GM18498 (cell line): ENCODE measurements around the gene NUDT14.

Experiments used
- ATAC-seq: cut with Tn5 transposase; IDR thresholded peaks from one replicate; pipeline ENCODE4 v1.9.1; 2021; ENCODE audit warnings: mild to moderate bottlenecking, moderate library complexity; ENCODE audit not compliant: unreplicated experiment

NUDT14 gene

DNA sequence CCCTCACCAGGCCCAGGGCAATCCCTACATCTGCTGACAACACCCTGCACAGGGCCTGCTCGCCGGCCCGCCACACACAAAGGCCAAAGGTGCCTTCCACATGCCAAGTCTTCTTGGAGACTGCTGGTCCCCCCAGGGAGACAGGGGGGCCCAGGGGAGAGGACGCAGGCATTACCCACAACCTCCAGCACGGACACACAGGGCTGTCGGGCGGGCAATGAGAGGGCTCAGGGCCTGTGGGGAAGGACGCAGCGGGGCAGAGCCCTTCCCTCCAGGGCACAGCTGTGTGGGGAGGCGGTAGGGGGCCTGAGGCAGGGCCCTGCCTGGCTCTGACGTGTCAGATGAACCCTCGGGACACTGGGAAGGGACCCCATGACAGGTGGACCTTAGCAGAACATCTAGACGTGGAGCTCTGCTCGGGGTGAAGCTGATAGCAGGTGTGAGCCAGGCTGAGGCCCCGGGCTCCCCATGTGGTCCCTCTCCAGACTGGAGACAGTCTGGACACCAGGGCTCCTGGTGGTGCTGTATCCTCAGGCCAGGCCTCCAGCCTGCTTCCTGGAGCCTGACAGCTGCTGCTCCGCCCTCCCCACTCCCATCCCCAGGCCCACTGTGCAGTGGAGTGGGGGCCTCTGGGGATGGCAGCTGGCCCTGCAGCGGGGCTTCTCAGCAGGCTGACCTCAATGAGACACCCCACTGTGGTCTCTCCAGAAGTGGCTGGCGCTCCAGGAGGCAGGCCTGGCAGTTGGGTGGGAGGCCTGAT, 31.6 kb upstream of the NUDT14 start:
- ATAC-seq, result no peak

DNA sequence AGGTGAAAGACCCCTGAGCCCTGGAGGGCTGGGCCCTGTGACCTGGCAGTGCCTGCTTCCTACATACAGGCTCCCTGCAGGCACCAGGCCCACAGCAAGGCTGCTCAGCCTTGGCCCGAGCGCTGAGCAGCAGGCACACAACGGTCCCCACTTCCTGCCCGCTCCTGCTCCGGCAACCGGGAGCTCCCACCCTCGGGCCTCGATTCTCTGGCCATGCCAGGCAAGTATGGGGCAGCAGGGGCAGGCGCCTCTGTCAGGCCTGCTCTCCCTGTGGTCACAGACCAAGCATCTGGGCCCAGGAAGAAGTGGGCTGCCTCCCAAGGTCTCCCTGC, 30.6 kb upstream of the NUDT14 start:
- ATAC-seq, result no peak

DNA sequence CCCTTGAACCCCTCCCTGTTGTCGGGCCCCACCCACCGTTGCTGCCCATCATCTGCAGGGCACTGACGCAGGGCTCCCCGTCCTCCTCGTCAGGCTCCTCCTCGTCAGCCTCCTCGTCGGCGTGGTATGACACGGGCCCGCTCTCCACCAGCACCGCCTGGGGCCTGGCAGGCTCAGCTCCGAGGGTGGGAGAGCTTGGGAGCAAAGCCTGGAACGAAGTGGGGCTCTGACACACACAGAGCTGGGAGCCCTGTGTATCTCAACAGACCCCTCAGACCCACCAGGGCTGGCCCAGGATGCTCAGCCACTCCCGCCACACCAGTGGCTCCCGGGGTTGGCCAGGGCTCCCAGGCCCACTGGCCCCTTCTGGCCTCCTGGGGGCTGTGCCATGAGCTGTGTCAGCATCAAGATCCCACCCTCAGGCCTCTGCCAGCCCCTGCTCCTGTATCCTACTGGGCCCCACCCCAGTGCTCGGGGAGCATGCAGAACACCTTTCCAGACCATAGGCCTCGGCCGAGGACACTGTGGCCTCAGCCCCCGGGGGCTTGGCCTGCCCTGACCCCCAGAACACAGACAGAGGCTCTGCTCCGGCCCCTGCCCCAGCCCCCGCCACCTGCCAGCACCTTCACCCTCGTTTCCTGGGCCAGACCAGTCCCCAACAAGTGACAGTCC, 30.1 kb upstream of the NUDT14 start:
- ATAC-seq, result no peak

DNA sequence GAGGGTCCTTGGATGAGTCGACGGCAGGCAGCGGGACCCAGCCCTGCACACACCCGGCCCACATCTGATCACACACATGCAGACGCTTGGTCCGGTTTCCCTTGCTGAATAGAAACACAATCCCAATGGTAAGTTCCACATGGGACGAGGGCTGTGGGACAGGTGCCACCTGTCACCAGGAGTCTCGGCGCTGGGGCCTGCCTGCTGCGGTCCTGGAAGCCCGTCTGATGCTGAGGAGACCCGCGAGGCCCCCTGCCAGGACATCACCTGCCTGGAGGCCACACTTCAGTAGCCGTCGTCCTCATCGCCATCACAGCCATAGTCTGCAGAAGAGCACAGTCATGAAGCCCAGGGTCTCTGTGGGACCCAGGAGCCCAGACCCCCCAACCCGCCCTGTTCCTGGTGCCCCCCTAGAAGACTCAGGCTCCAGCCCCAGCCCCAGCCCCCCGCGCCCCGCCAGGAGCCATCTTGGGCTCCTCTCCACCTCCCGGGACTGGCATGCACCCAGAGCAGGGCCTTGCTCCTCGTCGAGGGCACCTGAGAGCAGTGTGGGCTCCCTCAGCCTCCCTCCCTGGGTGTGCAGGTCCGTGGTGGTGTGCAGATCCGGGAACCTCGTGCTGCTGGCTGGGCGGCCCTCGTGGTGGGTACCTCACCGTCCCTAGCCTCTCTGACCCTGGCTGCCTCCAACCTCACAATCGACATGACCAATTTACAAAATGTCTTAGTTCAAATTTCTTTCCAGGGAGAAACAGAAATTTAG, 29.3 kb upstream of the NUDT14 start:
- no peak for ATAC-seq

DNA sequence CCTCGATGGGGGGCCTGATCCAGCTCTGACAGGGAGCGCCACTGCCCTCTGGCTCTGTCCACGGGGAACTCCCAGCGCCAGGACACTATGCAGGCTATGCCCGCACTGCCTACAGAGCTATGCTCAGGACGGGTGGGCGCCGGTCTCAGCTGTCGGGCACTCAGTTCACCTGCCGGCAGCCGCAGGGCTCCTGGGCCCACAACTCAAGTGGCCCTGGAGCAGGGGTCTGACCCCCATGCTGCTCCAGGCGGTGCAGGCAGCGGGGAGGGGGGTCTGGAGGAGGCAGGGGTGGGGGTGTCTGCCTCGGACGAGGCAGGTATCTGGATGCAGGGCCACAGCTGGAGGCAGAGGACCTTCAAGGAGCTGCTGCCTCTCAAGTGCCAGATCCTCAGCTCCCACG, 28.5 kb upstream of the NUDT14 start:
- ATAC-seq, result no peak

DNA sequence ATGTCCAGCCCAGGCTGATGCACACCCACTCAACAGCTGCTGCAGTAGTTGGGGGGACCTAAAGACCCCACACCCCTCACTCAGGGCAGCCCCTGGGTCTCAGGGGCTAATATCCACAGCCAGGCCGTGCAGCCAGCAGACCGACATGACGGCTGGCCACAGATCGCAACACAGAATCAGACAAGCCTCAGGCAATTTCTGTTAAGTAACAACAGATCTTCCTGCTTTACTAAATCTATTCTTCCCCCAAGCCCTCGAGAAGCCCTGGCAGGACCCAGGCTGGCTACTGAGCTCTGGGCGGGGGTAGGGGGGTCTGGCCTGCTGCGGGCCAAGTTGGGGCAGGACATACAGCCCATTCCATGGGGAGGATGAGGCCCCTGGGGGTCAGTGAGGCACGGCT, 28.0 kb upstream of the NUDT14 start:
- no peak for ATAC-seq

DNA sequence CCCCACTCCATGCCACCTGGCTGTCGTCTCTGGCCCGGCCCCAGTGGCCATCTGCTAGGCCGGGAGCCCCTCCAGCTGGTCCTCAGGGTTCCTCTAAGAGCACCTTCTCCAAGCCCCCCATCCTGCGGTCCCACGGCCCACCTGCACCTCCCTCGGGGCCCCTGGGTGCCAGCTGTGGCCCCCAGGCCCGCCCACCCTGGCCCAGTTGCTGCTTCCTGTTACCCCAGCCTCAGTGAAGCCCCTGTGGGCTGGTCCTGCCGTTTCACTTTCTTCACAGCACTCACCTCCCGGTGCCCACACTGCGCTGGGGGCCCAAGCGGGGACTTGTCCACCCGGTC, 27.6 kb upstream of the NUDT14 start:
- ATAC-seq, result no peak

DNA sequence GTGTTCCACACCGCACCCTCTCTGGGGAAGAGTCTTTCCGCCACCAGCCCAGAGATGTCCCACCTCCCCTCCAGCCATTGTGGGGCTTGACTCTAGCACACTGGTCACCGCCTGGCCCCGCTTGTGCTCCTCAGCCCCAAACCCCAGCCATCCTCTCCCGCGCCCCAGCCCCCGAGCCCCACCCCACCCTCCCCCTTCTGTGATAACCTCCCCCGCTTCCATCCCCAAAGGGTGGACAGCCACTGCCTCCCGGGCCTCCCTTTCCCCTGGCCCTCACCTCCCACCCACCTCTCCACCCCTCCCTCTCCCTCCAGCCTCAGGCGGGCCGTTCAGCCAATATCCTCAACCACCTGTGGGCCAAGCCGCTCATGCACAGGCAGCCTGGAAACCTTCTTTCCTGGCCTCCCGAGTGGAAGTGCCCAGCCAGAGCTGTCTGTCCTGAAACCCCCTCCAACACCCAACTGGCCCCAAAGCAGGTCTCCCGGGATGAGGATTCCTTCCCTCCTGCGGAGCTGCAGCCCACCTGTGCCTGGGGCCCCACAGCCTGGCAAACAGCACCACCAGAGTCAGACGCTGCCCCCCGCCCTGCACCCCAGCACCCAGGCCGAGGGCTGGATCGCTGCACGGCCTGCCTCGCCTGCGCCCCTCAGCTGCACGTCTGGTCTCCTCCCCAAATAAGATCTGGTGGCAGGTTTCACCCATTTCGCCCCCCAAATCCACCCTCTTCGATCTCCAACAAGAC, 27.1 kb upstream of the NUDT14 start:
- ATAC-seq, result no peak

DNA sequence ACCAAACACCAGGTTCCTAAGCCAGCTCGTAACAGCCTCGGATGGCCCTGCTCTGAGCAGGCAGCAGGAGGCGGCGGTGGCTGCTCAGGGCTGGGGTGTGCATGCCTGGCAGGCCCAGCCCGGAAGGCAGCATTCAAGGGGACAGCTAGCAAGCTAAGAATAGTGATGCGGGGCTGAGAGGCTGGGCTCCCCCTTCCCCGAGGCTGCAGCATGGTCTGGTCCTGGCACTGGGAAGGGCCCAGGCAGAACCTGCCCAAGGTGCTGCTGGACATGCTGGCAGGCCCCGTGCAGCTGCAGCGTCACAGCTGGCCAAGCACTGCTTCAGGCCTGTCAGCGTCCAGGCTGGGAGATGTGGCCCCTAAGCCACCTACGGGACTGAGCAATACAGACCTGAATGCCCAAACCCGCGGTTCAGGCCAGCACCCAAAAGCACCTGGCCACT, 26.4 kb upstream of the NUDT14 start:
- ATAC-seq, result no peak

DNA sequence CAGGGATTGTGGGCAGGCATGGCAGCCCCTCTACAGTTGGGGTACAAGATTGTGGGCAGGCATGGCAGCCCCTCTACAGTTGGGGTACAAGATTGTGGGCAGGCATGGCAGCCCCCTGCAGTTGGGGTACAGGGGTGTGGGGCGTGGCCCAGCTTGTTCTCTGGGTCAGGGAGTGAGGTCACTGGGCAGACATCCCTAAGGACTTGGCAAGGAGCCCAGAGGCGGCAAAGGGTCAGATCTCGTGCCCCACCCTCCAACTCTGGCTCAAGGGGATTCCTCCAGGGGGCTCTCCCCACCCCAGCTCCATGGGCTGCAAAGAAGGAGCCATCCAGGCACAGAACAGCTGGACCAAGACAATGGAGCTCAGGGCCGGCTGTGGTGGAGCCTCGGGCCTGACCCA, 25.8 kb upstream of the NUDT14 start:
- ATAC-seq, result no peak

DNA sequence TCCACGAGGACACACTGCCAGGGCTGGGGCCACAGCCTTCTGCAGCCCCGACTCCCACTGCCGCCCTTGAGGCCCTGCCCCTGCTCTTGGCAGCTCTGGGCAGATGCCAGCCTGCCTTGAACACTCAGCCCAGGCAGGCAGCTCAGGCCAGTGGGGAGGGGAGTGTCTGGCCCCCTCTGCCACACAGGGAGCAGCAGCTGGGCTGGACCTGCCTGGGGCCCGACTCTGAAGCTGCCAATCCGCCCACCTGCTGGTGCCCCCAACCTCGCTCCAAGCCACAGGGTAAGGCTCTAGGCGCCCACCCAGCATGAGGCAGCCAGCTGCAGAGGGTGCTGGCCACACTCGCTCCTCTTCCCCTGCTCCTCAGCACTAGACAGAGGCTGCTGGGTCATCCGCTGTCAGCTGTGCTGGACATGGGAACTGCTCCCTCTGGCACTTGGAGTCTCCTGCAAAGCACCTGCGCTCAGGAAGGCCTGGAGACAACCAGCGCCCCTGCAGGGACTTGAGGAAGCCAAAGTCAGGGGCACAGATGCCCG, 24.6 kb upstream of the NUDT14 start:
- no peak for ATAC-seq

DNA sequence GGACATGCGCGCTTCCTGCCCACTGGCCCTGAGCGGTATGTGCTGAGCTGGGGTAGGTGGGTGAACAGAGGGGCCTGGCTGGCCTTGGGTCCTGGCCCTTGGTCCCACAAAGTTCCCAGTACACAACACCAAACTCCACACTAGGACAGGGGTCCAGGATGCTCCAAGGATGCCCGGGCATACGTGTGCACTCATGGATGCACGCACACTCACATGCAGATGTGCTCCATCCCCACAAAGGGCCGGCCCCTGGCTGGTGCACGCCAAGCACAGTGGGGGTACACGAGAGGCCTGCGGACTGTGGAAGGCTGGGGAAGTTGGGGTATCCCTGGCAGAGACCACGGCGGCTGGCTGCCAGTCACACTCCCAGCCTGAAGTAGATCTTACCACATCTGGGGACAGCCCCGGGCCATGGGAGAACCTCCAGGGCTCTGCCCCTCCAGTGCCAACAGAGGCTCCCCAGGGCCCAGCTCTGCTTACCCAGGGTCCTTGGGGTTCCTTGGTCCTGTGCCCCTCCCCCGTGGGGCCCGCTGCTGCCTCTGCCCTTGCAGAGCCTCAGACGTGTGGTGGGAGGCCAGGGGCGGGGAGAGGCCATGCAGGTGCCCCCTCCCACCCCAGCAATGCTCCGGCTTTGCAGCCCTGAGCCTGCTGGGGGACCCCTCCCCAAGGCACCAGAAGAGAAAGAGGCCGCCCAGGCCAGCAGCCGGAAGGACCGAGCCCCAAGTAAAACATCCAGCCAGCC, 24.0 kb upstream of the NUDT14 start:
- ATAC-seq, result no peak

DNA sequence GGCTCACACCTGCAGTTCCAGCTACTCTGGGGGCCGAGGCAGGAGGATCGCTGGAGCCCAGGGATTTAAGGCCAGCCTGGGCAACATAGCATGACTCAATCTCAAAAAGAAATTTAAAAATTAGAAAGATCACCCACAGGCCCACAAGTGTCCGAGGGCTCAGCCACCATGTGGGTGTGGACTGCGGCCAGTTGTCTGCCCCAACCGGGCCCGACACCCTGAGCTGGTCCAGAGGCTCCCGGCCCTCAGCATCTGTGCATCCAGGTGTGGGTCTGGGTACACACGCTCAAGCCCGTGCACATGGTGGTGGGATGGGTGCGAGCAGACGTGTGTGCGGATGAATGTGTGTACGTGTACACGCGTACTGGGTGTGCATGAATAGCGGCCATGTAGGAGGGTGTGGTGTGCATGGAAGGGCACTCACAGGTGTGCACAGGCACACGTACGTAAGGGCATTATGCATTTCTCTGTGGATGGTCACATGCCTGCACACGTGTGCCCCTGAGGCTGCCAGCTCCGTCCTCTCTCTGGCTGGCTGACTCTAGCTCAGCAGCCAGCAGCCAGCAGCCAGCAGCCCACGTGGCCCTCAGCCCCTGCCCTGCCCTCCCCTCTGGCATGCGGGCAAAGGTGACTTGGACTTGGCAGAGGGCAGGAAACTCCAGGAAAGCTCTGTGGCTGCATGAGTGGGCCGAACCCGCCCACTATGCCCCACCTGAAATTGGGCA, 23.3 kb upstream of the NUDT14 start:
- ATAC-seq, result no peak

DNA sequence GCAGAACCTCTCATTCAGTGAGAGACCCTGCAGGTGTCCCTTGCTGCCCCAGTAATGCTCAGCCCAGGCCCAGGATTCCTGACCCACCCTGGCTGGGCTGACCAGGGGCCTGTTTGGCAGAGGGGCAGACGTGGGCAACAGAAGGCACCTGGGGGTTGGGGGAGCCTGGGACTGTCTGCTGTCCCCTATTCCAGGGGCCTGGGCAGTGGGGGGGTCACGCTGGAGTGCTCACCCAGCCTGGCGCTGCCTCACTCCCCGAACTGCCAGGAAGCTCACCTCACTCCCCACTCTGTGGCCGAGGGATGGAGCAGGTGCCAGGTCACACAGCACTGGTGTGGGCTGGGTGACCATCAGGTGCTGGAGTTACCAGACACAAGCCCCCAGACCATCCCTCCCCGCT, 22.6 kb upstream of the NUDT14 start:
- no peak for ATAC-seq

DNA sequence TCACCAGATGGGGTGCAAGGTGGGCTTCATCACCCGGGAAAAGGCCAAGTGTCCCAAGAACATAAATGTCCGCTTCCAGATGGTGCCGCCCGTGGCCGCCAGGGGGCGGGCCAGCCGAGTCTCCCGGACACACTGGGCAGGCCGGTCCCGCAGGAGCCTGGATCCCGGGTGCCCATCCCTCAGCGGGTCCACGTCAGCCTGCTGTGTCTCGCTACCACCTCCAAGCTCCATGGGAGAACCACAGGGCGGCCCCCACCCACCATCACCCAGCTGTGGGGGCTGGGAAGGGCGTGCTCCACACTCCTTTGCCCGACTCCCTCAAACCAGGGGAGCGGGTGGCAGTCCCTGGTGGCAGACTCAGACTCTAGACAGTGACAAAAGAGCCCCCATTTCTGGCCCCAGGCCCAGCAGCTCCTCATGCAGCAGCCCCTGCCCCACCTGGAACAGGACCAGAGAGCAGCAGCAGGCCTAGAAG, 22.0 kb upstream of the NUDT14 start:
- no peak for ATAC-seq

DNA sequence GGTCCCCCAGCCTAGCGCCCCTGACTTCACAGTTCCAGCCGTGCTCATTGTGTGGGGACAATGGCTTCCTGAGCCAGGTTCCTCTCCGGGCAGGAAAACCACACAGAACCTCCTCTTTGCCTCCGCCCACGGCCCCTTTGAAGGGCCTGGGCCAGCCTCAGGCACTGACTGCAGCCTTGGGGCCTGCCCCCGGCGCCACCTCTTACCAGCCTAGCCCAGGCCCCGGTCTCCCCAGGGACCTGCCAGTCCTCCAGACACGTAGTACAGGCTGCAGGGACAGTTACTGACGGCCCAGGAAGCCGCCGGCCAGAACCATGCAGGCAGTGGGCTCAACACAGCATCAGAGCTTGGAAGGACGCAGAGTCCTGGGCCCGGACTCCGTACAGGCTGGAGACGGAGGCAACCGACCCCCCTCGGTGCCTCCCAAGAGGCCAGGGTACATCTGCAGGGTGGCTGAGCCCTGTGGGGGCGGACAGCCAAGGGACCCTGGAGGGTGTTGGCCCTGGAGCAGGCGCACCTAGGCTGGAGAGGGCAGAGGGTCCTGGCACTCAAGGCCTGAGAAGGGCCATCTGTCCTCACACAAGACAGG, 20.9 kb upstream of the NUDT14 start:
- ATAC-seq, result no peak

DNA sequence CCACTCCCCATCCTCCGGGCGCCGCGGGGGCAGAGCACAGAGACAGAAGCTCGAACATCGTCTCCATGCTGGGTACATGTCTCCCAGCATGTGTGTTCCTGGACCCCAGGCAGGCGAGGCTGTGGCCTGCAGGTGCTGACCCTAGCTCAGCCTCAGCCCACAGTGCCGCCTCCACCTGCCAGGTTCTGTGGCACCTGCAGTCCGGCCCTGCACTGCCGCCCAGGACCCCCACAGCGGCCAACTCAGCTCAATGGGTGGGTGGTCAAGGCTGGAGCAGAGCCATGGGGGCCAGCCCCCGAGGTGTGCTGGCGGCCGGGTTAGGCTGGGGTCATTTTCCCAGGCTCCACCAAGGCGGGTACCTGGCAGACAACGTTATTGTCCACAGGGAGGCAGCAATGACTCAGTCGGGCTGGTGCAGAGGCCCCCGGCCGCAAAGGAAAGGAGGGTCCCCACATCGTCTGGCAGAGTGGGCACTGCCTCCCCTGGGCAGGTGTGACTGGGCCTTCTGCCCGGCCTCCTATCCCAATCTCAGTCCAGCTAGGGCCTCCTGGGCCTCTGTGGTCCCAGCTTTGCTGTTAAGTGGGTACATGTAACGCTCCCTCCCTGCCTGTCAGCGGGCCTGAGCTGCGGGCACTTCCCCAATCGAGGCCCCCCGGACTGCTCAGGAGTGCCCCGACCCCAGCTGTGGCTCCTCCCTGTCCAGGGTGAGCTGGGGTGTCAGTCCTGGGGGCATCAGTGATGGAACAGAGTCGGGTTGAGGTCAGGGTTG, 20.2 kb upstream of the NUDT14 start:
- no peak for ATAC-seq

DNA sequence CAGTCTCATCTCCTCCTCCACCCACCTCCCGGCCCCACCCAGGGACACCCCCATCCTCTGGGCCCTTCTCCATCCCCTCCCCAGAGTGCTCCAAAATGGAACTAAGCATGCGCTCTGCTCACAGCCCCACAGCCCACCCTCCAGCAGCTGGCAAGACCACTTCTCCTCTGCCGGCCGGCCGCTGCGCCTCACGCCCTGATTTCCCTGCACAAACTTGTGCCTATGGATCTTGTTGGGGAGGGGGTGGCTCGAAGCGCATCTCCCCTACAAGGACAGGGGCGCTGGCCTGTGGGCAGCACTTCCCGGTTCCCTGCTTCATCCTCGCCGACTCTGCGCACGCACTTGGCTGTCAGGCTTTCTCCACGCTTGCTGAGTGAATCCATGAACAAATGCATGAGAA, 19.5 kb upstream of the NUDT14 start:
- no peak for ATAC-seq

DNA sequence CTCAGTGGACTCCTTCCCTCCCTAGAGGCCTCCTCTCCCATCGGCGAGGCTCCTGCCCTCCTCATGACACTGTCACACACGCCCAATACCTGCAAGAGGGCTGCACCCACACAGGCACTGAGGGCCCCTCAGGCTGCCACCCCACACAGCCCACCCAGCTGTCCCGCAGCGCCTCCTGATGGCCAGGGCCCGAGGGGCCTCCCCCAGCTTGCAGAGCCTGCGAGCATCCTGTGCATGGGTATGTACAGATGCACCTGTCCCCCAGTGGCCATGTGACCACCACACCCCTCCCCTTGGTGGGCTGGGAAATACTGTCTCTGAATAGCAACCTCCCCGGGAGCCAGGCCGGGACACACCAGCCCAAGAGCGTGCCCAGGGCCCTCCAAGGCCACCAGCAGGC, 19.0 kb upstream of the NUDT14 start:
- no peak for ATAC-seq
